PC-9 (cell line): ENCODE results near the gene SLC6A5.

Source experiments
- CTCF ChIP-seq: fragments of 200-600 bp; sonication (generic); conservative IDR thresholded peaks from 2 replicates; pipeline ENCODE4 v1.6.1; 2017; ENCODE audit warnings: mixed run types, antibody characterized with exemption, mild to moderate bottlenecking, moderate library complexity
- EZH2 ChIP-seq: fragments of 200-600 bp; sonication (generic); IDR thresholded peaks from 2 replicates; pipeline ENCODE4 v1.8.0; 2017; ENCODE audit warnings: antibody characterized with exemption, low read depth

- TF ChIP-seq CTCF (no peak), EZH2 (no peak)
These were observed 28.3 kb downstream of the SLC6A5 start for GRCh38 chr11:20627701-20628100.
